GM18873 (cell line): ENCODE results near the gene TIMM8A.
A peak's percentile ranks its signal among the peaks of the same experiment; 100 is the strongest.

Source experiments
- ATAC-seq: cut with Tn5 transposase; IDR thresholded peaks from one replicate; pipeline ENCODE4 v1.9.1; 2021; ENCODE audit warnings: mild to moderate bottlenecking, moderate library complexity, moderate number of reproducible peaks; ENCODE audit not compliant: unreplicated experiment, low FRiP score

TIMM8A gene, protein sequence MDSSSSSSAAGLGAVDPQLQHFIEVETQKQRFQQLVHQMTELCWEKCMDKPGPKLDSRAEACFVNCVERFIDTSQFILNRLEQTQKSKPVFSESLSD

DNA sequence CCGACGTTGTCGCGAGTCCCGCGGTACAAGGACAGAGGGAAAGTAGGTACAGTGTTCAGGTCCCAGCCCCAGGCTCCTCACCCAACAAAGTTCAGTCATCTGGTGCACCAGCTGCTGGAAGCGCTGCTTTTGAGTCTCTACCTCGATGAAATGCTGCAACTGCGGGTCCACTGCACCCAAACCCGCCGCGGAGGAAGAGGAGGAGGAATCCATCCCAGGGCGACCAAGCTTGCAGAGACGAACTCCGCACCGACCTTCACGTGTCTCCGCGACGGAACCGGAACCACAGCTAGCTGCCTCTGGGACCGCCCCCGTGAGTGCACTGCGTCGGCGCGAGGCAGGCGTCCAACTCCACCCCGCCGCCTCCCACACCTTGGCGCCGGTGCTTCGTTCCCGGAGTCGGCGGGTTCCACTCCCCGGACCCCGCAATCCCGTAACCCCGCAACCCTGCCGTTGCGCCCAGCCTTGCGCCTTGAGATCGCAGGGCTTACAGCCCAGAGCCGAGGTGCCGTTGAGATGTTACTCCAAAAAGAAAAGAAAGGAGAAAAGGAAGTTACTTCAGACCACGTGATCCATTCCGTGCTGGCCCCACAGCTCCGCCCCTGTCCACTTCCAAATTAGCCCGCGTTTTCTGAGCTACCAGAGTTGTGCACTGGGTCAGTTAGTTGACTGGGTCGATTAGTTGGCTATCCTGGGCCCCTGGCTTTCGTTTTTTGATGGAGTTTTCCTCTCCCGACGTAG, at the start of gene TIMM8A:
TIMM8A (minus strand) TSS at position 291 of the 741 bp plus-strand sequence; CDS start at position 213, 78 bp downstream.
- peak; percentile 97 for ATAC-seq

DNA sequence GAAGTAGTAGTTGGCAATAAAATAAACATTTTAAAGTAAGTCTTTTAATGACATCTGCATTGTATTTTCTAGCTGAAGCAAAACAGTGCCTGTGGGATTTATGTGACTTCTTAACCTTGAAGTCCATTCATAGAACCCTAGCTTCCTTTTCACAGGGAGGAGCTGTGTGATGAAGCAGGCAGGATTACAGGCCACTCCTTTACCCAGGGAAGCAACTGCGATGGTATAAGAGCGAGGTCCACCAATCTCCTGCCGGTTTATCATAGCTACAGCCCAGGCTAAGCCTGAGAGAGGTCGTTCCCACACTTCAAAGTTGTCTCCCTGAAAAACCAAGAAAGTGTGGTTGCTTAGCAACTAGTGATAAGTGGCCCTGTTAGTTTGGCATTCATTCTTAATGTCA, 49.2 kb upstream of the TIMM8A start:
- no peak for ATAC-seq

DNA sequence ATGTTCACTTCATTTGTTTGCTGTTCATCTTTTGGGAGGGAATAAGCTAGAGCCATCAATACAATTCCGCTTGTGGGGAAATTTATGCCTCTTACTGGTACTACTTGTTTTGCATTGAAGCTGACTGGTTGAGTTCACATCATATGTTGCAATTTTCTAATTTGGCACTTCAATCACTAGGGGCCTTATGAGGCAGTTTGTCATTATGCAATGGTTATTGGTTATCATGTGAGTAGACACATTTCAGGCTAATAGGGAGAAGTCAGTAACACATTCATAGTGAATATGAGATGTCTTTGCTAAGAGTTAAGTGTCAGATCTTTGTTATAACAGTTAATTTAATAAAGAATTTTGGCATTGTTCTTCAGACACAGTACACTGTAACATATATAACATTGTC, 47.2 kb upstream of the TIMM8A start:
- ATAC-seq: no peak

DNA sequence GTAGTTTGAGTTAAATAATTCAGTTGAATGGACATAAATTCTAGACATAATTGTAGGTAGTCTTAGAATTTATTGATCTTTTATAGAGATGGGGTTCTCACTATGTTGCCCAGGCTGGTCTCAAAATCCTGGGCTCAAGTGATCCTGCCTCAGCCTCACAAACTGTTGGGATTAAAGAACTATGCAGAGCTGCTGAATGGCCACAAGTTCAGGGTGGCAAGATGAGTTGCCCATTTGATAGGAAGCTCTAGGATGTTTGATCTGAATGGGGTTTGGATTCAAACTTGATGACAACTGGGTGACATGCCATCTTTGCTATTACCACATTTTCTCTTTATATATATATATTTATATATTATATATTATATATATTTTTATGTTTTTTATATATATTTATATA, 45.8 kb upstream of the TIMM8A start:
- no peak for ATAC-seq

DNA sequence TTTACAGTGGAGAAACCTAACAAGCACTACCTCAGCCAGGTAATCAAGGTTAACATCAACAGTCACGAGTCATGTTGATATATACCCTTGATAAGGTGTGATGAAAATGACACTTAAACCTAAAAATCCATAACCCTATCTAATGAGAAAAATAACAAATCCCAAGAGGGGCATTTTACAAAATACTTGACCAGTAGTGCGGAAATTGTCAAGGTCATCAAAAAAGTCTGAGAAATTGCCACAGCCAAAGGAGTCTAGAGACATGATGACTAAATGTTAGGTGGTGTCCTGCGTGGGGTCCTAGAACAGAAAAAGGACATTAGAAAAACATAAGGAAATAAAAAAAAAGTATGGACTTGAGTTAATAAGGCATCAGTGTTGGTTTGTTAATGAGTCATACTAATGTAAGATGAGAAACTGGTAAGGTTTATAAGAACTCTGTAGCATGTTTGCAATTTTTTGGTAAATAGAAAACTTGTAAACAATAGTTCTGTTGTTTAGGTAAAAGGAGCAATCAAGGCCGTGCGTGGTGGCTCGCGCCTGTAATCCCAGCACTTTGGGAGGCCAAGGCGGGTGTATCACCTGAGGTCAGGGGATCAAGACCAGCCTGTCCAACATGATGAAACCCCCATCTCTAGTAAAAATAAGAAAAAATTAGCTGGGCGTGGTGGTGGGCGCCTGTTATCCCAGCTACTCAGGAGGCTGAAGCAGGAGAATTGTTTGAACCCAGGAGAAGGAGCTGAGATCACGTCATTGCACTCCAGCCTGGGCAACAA, 45.2 kb upstream of the TIMM8A start:
- no peak for ATAC-seq

DNA sequence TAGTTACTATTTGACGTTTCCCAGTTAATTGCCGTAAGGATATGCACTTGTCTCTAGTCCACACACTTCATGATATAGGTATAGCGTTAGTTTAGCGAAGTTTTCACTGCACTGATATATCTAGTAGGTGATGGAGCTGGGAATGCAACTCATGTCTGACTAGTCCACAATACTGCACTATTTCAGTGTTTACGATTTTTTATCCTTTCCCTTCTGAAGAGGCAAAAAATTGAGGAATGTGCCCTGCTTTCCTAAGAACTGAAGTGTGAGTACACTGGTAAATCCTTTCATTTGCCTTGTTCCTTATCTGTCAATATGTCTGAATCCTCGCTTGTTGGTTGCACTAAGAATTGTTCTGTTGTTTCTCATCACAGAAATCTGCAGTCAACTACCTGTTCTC, 43.3 kb upstream of the TIMM8A start:
- no peak for ATAC-seq

DNA sequence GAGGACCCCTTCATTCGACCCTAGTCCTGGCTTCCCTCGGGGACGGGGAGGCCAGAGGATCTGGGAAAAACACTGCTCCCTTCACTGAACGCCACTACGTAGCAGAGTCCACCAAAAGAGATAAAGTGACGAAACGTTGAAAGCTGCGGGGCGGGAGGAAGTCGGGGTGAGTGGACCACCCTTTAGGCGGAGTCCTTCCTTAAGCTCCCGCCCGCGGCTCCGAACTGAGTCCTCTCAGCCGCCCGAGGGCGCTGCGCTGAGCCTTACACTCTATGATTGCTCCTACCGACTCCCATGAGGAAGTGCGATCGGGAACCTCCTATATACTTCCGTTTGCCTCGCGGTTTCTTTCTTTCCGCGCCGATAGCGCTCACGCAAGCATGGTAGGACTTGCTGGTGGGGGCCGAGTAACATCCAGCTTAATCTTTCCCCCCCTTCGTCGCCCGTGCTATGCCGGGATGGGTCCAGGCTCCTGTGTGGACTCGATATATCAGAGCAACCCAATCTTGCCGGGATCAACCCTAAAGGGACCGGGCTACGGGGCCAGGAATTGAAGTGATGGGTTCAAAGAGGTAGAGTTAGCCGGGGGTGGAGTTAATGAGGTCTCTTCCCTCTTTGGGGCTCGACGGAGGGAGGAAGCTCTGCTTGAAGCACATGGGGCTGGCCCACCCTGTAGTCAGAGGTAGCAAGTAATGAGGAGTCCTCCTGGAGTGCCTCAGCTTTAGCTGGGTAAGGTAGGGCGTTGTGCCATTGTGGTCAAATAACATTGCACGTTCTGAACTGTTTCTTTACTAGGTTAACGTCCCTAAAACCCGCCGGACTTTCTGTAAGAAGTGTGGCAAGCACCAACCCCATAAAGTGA, 42.4 kb upstream of the TIMM8A start, which contains the start of gene RPL36A:
RPL36A (plus strand) TSS at position 348 of the 862 bp plus-strand sequence; CDS start at position 381, 33 bp downstream.
- ATAC-seq: peak; percentile 68

DNA sequence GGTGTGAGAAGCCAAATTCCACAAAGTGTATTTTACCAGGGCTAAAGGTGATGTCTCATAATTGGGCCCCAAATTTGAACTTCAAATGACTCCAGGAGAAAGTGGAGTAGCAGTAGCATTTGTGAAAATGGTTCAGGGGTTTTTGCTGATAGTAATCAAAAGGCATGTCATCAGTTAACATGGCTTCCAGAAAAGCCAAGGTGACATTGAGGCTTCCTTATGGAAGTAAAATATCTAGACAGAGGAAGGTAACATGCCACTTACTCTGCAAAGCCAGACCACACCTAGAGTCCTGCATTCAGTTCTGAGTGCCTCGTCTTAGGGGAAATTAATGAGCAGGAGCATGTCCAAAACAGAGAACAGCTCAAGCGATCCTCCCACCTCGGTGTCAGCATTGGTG, 40.1 kb upstream of the TIMM8A start:
- no peak for ATAC-seq

DNA sequence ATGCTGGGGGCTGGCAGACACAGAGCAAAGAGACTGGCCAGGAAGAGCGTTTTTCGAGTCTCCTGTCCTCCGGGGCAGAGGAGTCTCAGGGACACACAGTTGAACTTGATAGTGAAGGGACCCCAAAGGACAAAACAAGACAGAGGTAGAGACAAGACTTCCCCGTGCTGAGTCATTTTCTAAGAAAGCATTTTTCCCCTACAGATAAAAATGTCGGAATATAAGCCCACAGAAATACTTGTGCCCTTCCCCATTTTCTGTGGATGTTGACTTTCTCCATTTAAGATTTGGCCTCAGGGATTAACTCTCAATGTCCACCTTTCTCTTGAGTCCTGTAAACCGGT, 38.0 kb upstream of the TIMM8A start:
- no peak for ATAC-seq

DNA sequence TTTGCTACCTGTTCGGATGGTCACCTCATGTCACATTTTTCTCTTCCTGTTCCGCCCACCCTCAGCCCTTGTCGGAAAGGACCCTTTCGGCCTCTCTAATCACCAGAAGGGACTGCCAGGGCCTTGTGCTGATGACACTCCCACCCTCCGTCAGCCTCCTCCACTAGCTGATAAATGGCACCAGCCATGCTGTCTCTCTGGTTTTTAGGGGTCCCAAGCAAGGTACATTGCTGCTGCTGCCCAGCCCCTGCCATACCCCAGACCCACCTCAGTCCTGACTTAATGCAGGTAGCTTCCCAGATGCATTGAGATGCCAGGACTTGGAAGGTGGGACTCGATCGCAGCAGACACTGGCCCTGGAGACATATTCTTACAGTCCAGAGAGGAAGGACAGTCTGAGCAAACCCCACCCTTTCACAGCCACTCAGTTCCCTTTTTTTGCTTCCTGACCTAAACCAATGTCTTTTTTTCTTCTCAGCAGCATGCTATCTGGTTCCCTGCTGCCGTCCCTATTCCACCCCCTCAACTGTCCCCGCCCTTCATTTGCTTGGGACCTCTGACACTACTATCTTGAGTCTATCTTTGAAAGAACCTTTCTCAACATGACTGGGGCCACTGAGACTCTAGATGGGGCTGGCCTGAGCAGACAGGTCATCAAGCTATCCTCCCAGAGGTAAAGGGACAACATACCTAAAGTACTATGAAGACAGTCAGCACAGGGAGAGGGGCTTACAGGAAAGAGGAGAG, 37.4 kb upstream of the TIMM8A start, which contains the start of gene BTK:
BTK (minus strand) TSS at position 397 of the 747 bp plus-strand sequence. CDS start 10,907 bp downstream, outside the sequence.
- peak; percentile 67 for ATAC-seq

DNA sequence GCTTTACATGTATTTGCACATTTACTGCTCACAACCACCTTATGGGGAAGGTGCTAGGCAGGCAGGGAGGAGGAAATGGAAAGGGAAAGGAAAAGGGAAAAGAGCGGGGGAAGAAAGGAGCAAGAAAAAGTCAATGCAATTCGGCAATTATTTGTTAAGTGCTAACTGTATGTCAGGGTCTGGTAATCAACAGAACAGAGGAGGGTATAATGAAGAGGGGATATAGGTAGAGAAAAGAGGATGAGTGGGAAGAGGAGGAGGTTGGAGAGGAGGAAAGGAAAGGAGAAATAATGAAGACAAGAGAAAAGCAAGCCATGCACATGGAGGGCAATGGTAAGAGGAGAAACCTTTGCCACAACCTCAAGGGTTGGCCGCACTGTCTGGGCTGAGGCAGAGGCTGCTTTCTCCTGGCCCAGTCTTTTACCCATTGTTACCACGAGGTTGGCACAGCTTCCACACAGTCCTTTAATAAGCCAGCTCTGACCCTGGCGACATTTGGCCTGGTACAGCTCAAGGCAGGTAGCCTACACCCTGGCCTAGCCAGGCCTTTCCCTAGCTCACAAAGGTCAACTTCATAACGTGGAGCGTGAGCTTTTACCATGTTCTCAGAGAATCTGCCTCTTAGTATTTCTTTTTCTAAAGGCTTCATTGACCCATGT, 36.6 kb upstream of the TIMM8A start:
- ATAC-seq: no peak

DNA sequence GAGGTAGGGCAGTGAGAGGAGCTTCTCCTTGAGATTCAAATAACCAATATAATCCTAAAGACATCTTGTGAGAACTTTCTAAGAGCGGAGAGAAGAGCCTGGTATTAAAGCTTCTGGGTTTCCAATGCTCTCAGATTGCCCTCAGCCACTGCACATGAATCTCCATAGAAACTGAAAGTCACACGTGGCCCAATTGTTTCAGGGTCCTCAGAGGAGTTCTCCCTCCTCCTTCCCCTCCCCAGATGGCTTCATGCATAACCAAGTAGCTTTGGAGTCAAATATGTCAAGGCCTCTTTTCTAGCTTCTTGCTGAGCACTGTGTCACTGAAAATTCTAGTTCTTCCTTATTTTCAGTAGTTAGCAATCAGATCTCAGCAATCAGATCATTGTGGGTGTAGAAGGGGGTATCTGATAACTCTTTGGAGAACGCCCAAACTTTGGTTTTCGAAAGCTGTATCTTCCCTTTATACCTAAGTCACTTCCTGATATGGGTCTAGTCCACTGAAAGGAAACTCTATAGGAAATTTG, 35.2 kb upstream of the TIMM8A start:
- peak; percentile 61 for ATAC-seq

DNA sequence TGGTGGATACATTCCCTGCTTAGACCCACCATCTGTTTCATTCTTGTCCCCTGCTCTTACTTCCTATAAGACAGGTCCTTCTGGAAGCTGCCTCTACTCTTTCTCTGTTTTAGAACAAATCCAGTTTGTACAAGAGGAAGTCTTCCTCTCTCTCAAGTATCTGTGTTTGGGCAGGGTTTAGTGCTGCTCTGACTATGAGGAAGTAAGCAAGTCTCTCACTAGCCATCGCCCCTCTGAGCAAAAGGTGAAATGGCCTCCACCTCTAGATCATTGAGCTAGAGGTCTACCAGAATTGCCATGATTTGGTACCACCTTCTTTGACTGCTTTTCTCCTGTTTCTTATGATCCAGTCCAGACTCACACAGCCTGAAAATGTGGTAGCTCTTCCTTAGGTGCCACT, 29.0 kb upstream of the TIMM8A start:
- no peak for ATAC-seq

DNA sequence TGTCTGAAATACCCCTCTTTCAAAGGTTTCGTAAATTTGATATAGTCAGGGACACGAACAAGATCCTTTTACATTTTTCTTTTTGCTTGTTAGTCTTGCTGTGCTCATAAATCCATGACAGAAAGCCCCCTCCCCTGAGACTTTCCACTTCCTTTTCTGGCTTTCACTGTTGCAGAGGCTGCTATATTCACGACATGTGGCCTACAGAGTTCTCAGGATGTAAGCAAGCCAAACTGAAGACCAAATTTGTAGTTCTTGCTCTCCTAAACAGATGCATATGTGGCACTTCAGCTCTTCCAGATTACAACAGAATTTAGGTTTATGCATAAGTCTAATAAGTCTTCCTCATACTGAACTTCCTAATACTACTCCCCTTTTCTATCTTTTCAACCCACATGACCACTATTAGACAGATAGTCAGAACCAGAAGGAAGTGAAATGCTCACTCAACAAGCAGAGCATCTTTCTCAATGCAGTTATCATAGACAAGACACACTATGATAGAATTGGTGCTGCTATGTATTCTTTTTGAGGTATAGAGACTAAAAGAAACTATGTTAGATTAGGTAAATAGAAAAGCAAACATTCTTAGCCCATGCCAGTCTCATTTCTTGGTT, 22.5 kb upstream of the TIMM8A start:
- no peak for ATAC-seq

DNA sequence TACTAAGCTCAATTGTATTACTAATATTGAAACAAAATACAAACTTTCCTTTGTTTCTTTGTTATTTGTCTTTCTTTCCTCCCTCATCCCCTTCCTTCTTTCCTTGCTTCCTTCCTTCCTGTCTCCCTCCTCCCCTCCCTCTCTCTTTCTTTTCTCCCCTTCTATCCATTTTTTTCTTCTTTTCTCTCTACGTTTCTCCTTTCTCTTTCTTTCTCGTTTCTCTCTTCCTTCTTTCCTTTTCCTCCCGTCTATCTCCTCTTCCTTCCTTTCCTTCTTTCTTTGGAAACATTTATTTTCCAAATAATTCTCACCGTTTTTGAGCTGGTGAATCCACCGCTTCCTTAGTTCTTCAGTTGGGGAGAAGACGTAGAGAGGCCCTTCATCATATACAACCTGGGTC, 21.1 kb upstream of the TIMM8A start:
- no peak for ATAC-seq

DNA sequence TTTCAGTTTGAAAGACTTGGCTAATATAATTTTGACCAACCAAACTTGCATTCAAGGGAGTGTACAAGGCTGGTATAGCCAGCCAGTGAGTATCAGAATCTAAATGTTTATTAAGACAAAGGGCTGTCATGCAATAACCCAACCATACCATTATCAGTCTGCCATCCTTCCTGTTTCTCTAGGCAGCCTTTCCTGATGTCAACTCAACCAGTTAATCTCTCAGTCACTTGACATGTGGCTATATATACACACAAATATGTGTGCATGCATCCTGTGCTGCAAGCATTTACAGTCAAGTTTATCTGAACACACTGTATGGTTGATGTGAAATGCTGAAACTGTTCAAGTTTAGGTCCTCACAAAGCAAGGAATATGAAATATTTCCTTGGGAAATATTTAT, 20.3 kb upstream of the TIMM8A start:
- ATAC-seq: no peak

DNA sequence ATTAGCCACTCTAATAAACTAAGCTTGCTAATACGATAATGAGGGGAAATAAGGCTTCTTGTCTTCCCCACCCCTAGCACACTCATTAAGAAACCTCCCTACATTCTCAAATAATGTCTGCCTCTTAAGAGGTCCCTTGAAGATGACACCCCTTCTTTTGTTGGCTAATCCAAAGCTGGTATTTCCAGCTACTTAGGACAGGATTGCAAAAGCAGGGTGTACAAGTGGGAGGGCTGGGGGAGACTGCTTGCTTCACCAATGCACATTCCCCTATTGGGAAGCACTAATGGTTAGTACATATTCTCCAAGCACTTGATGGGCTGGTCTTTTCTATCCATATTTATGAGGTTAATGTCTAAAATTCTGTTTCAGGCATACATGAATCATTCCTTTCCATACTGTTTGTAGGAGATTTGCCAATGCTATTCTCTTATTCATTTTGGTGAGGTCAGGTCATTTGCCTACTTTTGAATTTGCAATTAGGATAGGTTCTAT, 16.8 kb upstream of the TIMM8A start:
- no peak for ATAC-seq

DNA sequence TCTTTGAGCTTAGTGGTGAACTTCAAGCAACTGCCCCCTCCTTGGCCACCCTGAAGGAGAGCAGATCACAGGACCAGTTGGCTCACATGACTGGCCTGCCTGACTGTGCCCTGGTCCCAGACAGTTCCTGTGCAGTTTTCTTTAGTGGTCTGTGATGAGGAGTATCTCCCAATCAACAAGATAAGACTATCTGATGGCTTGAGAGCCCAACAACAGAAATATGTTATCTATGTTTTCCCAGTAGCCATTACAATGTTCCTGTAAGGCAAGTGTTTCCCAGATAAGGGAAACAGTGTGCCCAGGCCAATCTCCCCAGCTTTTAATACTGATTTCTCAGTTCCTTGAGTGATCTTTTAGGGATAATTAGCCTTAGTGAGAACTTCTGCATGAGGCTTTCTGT, 14.2 kb upstream of the TIMM8A start:
- no peak for ATAC-seq

DNA sequence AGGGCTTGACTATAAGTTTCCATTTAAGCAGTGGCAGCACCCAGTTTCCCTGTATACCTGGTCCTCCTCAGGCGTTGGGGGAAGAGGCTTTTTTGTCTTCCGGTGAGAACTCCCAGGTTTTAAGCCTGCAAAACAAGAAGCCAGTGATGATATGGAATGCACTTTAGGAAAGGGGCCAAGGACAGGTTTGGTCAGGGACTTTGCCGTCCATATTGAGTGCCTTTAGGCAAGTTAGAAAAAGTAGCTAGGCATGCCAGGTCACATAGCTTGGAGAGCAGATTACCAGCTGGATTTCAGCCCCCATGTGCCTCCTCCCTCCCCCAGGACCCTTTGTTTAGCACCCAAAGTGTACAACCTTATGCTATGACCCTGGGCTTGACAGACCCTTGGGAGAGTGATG, 13.6 kb upstream of the TIMM8A start:
- ATAC-seq: no peak
